Peyer's patch (tissue), 4 donors: Measurements from ENCODE around the gene CCT8L2. TPM values are rescaled to one million over a fixed set of nuclear protein-coding genes. Genes with fewer than 3 reads are reported as not detected.
"Not testable (repeated sequence)": the region's sequence is repeated elsewhere in the genome, so short reads cannot be mapped to it uniquely, and the experiment has no call there.

ENCODE experiments used
- DNase-seq, 3 donors: peaks; one replicate each; pipeline ENCODE4 v3.0.0-alpha.2; 2017 to 2019
- H3K27ac ChIP-seq, 4 donors: fragments of 200-600 bp; sonication (generic); one replicate each; pipeline ENCODE4 v1.5.1; 2016 to 2019
- H3K27me3 ChIP-seq, 2 donors: fragments of 200-600 bp; sonication (generic); one replicate each; pipeline ENCODE4 v1.5.1; 2019
- H3K36me3 ChIP-seq, 3 donors: fragments of 200-600 bp; sonication (generic); one replicate each; pipeline ENCODE4 v1.5.1; 2016 to 2019
- H3K4me1 ChIP-seq, 4 donors: fragments of 200-600 bp; sonication (generic); one replicate each; pipeline ENCODE4 v1.5.1; 2016 to 2019
- H3K4me3 ChIP-seq, 4 donors: fragments of 200-600 bp; sonication (generic); 1 replicate in 3 of 4; 2 replicates in 1 of 4; pipeline ENCODE4 v1.5.1; 2016 to 2019; ENCODE audit warnings: mild to moderate bottlenecking in 1 of 4
- H3K9me3 ChIP-seq, 4 donors: fragments of 200-600 bp; sonication (generic); one replicate each; pipeline ENCODE4 v1.5.1; 2016 to 2019; ENCODE audit warnings: mild to moderate bottlenecking in 1 of 4
- CTCF ChIP-seq, 6 experiments: fragments of 450-650 bp in 4 of 6; fragments of 200-600 bp in 2 of 6; sonication (generic) in 1 of 6; IDR thresholded peaks; one replicate each; pipeline ENCODE4 v1.5.1; 2017 to 2019; ENCODE audit warnings: antibody characterized with exemption in 6 of 6, mild to moderate bottlenecking in 3 of 6, moderate library complexity in 1 of 6
- POLR2A ChIP-seq, 2 donors: fragments of 450-650 bp; IDR thresholded peaks; one replicate each; pipeline ENCODE4 v1.5.1; 2017; ENCODE audit warnings: antibody characterized with exemption in 2 of 2, mild to moderate bottlenecking in 2 of 2, moderate library complexity in 2 of 2
- total RNA-seq, 4 donors: library from RNA; depleted of rRNA; stranded (reverse); fragments of >200 nt; gene quantifications; one replicate each; pipeline ENCODE4 v1.1.0, GENCODE V29; 2016

CCT8L2 gene
- total RNA-seq, 4 donors from 2014 or later, result not detected

- H3K4me1 ChIP-seq, result no peaks in the 10 kb centered on the region
- no peak for TF ChIP-seq POLR2A (IDR thresholded peaks at IDR 0.05)
- TF ChIP-seq CTCF (IDR thresholded peaks at IDR 0.05), result no peak
- no peak for DNase-seq
These were observed 1.4 kb upstream of the CCT8L2 start for GRCh38 chr22:16594026-16594425.

GRCh38 chr22:16592231-16592630, 379 bp downstream of the CCT8L2 start:
- DNase-seq, H3K36me3 ChIP-seq, H3K27me3 ChIP-seq, H3K27ac ChIP-seq, H3K4me1 ChIP-seq, H3K9me3 ChIP-seq, H3K4me3 ChIP-seq: not testable (repeated sequence)

More at GRCh38 chr22:16594026-16594425, 1.4 kb upstream of the CCT8L2 start:
- Histone ChIP-seq H3K27me3 (no peaks in the 10 kb centered on the region), H3K9me3 (no peaks in the 10 kb centered on the region), H3K4me3 (no peak overlapping the region), H3K27ac (no peak overlapping the region), H3K36me3 (no peaks in the 10 kb centered on the region)

GRCh38 chr22:16591136-16591535, 1.5 kb downstream of the CCT8L2 start:
- H3K27ac ChIP-seq, H3K4me3 ChIP-seq, H3K4me1 ChIP-seq, H3K9me3 ChIP-seq, DNase-seq, H3K36me3 ChIP-seq, H3K27me3 ChIP-seq: not testable (repeated sequence)

GRCh38 chr22:16586991-16587390, 5.6 kb downstream of the CCT8L2 start:
- H3K27me3 ChIP-seq, result no peaks in the 10 kb centered on the region

GRCh38 chr22:16586170-16586569, 6.4 kb downstream of the CCT8L2 start:
- Histone ChIP-seq H3K27me3 (no peaks in the 10 kb centered on the region), H3K4me3 (no peak overlapping the region), H3K27ac (no peak overlapping the region), H3K36me3 (no peaks in the 10 kb centered on the region), H3K4me1 (no peaks in the 10 kb centered on the region), H3K9me3 (no peaks in the 10 kb centered on the region)
- DNase-seq, result no peak
- TF ChIP-seq CTCF (IDR thresholded peaks at IDR 0.05), result no peak
- TF ChIP-seq POLR2A (IDR thresholded peaks at IDR 0.05), result no peak

More at GRCh38 chr22:16586991-16587390, 5.6 kb downstream of the CCT8L2 start:
- Histone ChIP-seq H3K4me1 (no peaks in the 10 kb centered on the region), H3K9me3 (no peaks in the 10 kb centered on the region), H3K4me3 (no peak overlapping the region), H3K36me3 (no peaks in the 10 kb centered on the region), H3K27ac (no peak overlapping the region)
- DNase-seq, result no peak
- no peak for TF ChIP-seq POLR2A (IDR thresholded peaks at IDR 0.05)
- TF ChIP-seq CTCF (IDR thresholded peaks at IDR 0.05), result no peak

GRCh38 chr22:16580872-16581271, 11.7 kb downstream of the CCT8L2 start:
- not testable (repeated sequence) for DNase-seq, H3K4me3 ChIP-seq, H3K27ac ChIP-seq, H3K9me3 ChIP-seq, H3K27me3 ChIP-seq, H3K4me1 ChIP-seq, H3K36me3 ChIP-seq

- H3K4me1 ChIP-seq, H3K27ac ChIP-seq, H3K36me3 ChIP-seq, DNase-seq, H3K9me3 ChIP-seq, H3K27me3 ChIP-seq, H3K4me3 ChIP-seq: not testable (repeated sequence)
These were observed 23.3 kb downstream of the CCT8L2 start for GRCh38 chr22:16569240-16569834.

GRCh38 chr22:16568425-16568758, 24.2 kb downstream of the CCT8L2 start:
- TF ChIP-seq POLR2A (IDR thresholded peaks at IDR 0.05) (no peak), CTCF (IDR thresholded peaks at IDR 0.05) (no peak)
- DNase-seq, result no peak
- Histone ChIP-seq H3K27me3 (no peaks in the 10 kb centered on the region), H3K27ac (no peak overlapping the region), H3K4me1 (no peaks in the 10 kb centered on the region), H3K36me3 (no peaks in the 10 kb centered on the region), H3K4me3 (no peak overlapping the region), H3K9me3 (no peaks in the 10 kb centered on the region)

GRCh38 chr22:16567617-16568424, 24.8 kb downstream of the CCT8L2 start:
- not testable (repeated sequence) for H3K9me3 ChIP-seq, H3K27ac ChIP-seq, H3K27me3 ChIP-seq, H3K4me1 ChIP-seq, H3K36me3 ChIP-seq, H3K4me3 ChIP-seq
- peak in 1 of 3 donors; percentile 44 for DNase-seq

- not testable (repeated sequence) for H3K36me3 ChIP-seq, H3K27ac ChIP-seq, H3K9me3 ChIP-seq, H3K27me3 ChIP-seq, H3K4me1 ChIP-seq, H3K4me3 ChIP-seq
- peak in 1 of 3 donors; percentile 39 for DNase-seq
These were observed 26.0 kb downstream of the CCT8L2 start for GRCh38 chr22:16566421-16567151.
